Uterus (tissue), 2 donors: Measurements from ENCODE around the gene LGALS16.

ENCODE experiments used
- CTCF ChIP-seq, 4 experiments: fragments of 200-600 bp in 2 of 4; fragments of 450-650 bp in 2 of 4; sonication (generic) in 2 of 4; IDR thresholded peaks; one replicate each; pipeline ENCODE4 v1.5.1; 2016 to 2019; ENCODE audit warnings: antibody characterized with exemption in 4 of 4, mild to moderate bottlenecking in 2 of 4, moderate library complexity in 1 of 4
- POLR2A ChIP-seq, 2 donors: fragments of 450-650 bp; IDR thresholded peaks; one replicate each; pipeline ENCODE4 v1.6.1; 2016; ENCODE audit warnings: antibody characterized with exemption in 2 of 2, mild to moderate bottlenecking in 1 of 2, moderate library complexity in 1 of 2

DNA sequence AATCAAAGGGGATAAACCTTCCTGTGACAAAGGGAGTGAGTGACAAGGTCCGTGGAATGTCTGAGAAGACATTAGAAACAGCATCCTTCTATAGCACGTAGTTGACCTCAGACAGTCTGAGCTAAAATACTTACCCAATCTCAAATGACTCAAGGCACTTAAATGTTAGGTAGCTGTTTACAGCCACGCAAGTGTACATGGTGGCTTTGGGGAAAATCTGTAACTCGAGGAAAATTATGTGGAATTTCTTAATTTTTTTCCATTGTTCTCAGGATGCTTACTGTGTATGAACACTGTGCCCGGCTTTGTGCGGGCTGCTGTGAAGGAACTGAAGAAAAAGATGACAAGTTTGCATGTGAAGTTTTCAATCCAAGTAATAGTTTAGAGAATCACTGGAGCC is 48.2 kb upstream of the LGALS16 start:
- TF ChIP-seq CTCF (IDR thresholded peaks at IDR 0.05) (no peak), POLR2A (IDR thresholded peaks at IDR 0.05) (no peak)
